Small intestine (tissue), 7 donors: ENCODE results near the gene LAMA4. TPM values are rescaled to one million over a fixed set of nuclear protein-coding genes. Genes with fewer than 3 reads are reported as not detected.

Experiments
- DNase-seq, 2 donors: peaks; one replicate each; pipeline versions ENCODE4 v3.0.0 to v3.0.0-alpha.2; 2013
- FAIRE-seq: peaks from 2 replicates; lab custom pipeline; 2012; peaks lifted over from hg19 to GRCh38; lab: Jason Lieb, UNC
- H3K27ac ChIP-seq, 3 donors: one replicate each; pipeline ENCODE4 v1.5.1; 2013; ENCODE audit warnings: low read length in 2 of 3, mild to moderate bottlenecking in 2 of 3, control low read depth in 1 of 3, inconsistent platforms in 1 of 3, low read depth in 1 of 3, moderate library complexity in 1 of 3
- H3K27me3 ChIP-seq, 3 donors: one replicate each; pipeline ENCODE4 v1.6.1; 2013; ENCODE audit warnings: low read length in 3 of 3, inconsistent platforms in 1 of 3; ENCODE audit not compliant: control insufficient read depth in 3 of 3, insufficient read depth in 3 of 3
- H3K36me3 ChIP-seq, 3 donors: one replicate each; pipeline ENCODE4 v1.6.1; 2013; ENCODE audit warnings: low read length in 3 of 3, inconsistent platforms in 1 of 3, low read depth in 1 of 3, mild to moderate bottlenecking in 1 of 3, moderate library complexity in 1 of 3; ENCODE audit not compliant: control insufficient read depth in 3 of 3, insufficient read depth in 2 of 3
- H3K4me1 ChIP-seq, 3 donors: one replicate each; pipeline ENCODE4 v1.6.1; 2013; ENCODE audit warnings: low read length in 2 of 3, inconsistent platforms in 1 of 3, low read depth in 1 of 3, mild to moderate bottlenecking in 1 of 3, moderate library complexity in 1 of 3; ENCODE audit not compliant: control insufficient read depth in 3 of 3, insufficient read depth in 2 of 3
- H3K4me3 ChIP-seq, 3 donors: one replicate each; pipeline ENCODE4 v1.5.1; 2013; ENCODE audit warnings: low read length in 3 of 3, control low read depth in 1 of 3, inconsistent platforms in 1 of 3, low read depth in 1 of 3, mild to moderate bottlenecking in 1 of 3, moderate library complexity in 1 of 3
- H3K9me3 ChIP-seq, 2 donors: one replicate each; pipeline ENCODE4 v1.6.1; 2013; ENCODE audit warnings: low read depth in 1 of 2, low read length in 1 of 2; ENCODE audit not compliant: control insufficient read depth in 2 of 2, insufficient read depth in 1 of 2
- WGBS, 3 donors: extraction: QIAGEN DNeasy Blood & Tissue Kit; methylation state at CpG; one replicate each; pipeline ENCODE4 v1.1.7; 2013; 5-methylcytosine and 5-hydroxymethylcytosine counted together
- polyA plus RNA-seq, 4 donors: library from polyadenylated mRNA; stranded (reverse) in 3 of 4; unstranded in 1 of 4; fragments of 200-250 nt in 3 of 4; fragments of 120-200 nt in 1 of 4; gene quantifications; one replicate each; pipeline versions ENCODE4 v1.2.1 to v1.2.3, GENCODE V29; 2013
- donor health status: healthy with polysubstance abuse.
- donor health status: control.
- donor health status: control.
- donor health status: Bipolar disorder and iron deficiency.
- donor health status: healthy.

LAMA4 gene
- polyA plus RNA-seq, 4 donors: 2.0 to 29.7 (median 9.1) TPM

DNA sequence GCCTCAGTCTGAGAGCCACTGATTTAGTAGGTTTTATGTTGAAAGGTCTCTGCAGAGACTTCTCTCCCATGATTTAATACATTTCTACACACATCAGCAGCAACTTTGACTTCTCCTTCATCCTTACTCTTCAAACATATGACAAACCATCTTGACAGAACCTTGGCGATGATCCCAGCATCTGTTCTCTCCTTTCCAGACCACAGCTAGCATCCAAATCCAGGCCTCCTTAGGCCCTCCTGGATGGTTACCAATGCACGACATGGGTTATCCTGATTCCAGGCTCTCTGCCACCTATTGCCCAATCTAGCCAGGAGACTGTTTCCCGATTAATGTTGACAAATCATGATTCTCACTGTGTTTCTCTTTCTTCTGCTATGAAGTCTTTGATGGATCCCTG lies 16.8 kb downstream of the LAMA4 start:
- FAIRE-seq: no peak
- no peak for DNase-seq
- Histone ChIP-seq H3K36me3 (no peaks in the 10 kb centered on the region), H3K4me1 (no peaks in the 10 kb centered on the region), H3K27ac (peak overlapping the region in 1 of 3 donors; percentile 70), H3K9me3 (no peaks in the 10 kb centered on the region), H3K27me3 (peaks cover 0 to 3% (median 0%) of the 10 kb centered on the region in 3 donors), H3K4me3 (no peak overlapping the region)
- 64 to 86% (median 80%) methylated on average over 3 of the region's 3 CpGs for WGBS, 3 donors

- no peaks in the 10 kb centered on the region for H3K9me3 ChIP-seq
- FAIRE-seq (no peak), DNase-seq (no peak)
- H3K36me3 ChIP-seq: no peaks in the 10 kb centered on the region
- peaks cover 0 to 3% (median 0%) of the 10 kb centered on the region in 3 donors for H3K27me3 ChIP-seq
- 61 to 73% (median 62%) methylated on average over 4 of the region's 4 CpGs for WGBS, 3 donors
- H3K27ac ChIP-seq: peak overlapping the region in 1 of 3 donors; percentile 70
- H3K4me3 ChIP-seq: no peak overlapping the region
- no peaks in the 10 kb centered on the region for H3K4me1 ChIP-seq
These were observed 17.3 kb downstream of the LAMA4 start for GRCh38 chr6:112237066-112237465.

DNA sequence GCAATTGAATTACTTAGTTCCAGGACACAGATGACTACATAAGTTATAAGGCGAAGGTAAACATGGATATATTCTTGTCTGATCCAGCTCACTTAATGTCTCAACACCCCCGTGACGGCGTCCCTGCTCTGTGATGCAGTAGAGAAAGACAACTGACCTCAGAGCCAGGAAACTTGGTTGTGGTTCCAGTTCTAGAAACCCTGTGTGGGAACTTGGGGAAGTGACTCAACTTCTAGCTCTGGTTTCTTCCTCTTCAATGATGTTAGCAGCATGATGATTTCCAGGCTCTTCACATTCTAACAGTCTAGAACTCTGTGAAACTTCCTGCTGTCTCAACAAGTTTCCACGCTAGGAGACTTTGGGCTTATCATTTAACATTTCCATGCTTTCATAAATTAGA lies 18.4 kb downstream of the LAMA4 start:
- peak overlapping the region in 1 of 3 donors; percentile 29 for H3K27ac ChIP-seq
- no peak for DNase-seq
- no peaks in the 10 kb centered on the region for H3K9me3 ChIP-seq
- WGBS, 3 donors: 60 to 76% (median 62%) methylated on average over 5 of the region's 5 CpGs
- FAIRE-seq: no peak
- H3K4me1 ChIP-seq: no peaks in the 10 kb centered on the region
- H3K27me3 ChIP-seq: peaks cover 0 to 3% (median 0%) of the 10 kb centered on the region in 3 donors
- H3K36me3 ChIP-seq: no peaks in the 10 kb centered on the region
- H3K4me3 ChIP-seq: no peak overlapping the region

DNA sequence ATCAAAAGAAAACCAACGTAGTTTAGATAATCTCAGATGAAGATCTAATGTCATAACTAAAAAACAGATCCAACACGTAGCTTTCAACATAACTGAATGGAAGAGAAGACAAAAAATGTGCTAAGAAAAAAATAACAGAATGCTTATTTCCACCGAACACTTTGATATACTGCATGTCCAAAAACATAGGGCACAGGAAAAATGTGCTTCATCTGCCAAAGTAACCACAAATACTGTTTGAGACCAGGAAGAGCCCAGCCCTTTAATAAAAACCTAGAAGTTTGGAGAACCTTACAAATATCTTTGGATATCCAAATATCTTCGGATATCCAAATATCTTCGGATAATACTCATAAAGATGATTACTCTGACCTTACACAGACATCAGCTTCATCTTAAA lies 19.8 kb downstream of the LAMA4 start:
- 48 to 67% (median 62%) methylated on average over 5 of the region's 5 CpGs for WGBS, 3 donors

DNA sequence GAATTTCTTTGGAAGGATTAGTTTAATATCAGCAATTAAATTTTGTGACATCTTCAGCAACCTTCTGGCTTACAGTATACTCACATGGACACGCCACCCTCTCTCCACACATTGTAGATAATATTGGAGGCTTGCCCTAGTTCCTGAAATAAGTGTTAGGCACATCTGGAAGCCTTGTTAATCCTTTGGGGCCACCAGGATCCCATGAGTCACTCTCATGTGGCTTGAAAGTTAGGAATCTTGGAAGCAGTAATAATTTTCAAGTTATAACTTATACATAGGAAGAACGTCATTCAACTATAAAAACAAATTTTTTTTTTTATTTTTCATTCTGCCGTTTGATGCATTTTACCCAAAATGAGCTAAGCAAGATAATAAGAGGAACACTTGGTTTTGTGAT lies 20.5 kb downstream of the LAMA4 start:
- DNase-seq (no peak), FAIRE-seq (no peak)
- 55 to 76% (median 75%) methylated on average over 3 of the region's 3 CpGs for WGBS, 3 donors
- Histone ChIP-seq H3K27me3 (peaks cover 0 to 3% (median 0%) of the 10 kb centered on the region in 3 donors), H3K36me3 (no peaks in the 10 kb centered on the region), H3K4me1 (no peaks in the 10 kb centered on the region), H3K4me3 (no peak overlapping the region), H3K27ac (peak overlapping the region in 2 of 3 donors; percentile 32 to 79), H3K9me3 (no peaks in the 10 kb centered on the region)

More for the DNA sequence above, 19.8 kb downstream of the LAMA4 start:
- DNase-seq (no peak), FAIRE-seq (no peak)
- H3K4me3 ChIP-seq: no peak overlapping the region
- H3K9me3 ChIP-seq: no peaks in the 10 kb centered on the region
- no peaks in the 10 kb centered on the region for H3K4me1 ChIP-seq
- peak overlapping the region in 1 of 3 donors; percentile 52 for H3K27ac ChIP-seq
- peaks cover 0 to 3% (median 0%) of the 10 kb centered on the region in 3 donors for H3K27me3 ChIP-seq
- H3K36me3 ChIP-seq: no peaks in the 10 kb centered on the region

DNA sequence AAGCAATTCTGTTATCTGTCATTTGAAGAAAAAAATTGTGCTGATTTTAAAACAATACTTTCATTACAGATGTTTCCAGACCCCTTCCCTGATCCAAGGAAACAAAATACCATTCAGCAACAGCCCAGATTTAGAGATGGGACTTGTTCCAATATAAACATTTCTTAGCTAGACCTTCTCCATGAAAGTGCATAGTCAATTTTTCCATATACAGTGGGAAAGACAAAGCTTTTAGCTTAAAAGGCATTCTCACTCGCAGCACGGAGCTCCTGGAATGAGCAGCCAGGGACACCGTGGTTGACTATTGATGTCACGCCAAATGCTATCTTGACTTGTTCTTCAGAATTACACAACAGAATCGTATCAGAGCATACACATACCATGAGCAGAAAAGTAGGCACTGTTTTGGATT lies 21.5 kb downstream of the LAMA4 start:
- H3K9me3 ChIP-seq: no peaks in the 10 kb centered on the region
- no peaks in the 10 kb centered on the region for H3K4me1 ChIP-seq
- H3K36me3 ChIP-seq: peaks cover 0 to 2% (median 0%) of the 10 kb centered on the region in 3 donors
- DNase-seq (no peak), FAIRE-seq (no peak)
- peaks cover 0 to 3% (median 0%) of the 10 kb centered on the region in 3 donors for H3K27me3 ChIP-seq
- WGBS, 3 donors: 54 to 74% (median 66%) methylated on average over 5 of the region's 5 CpGs
- H3K4me3 ChIP-seq: no peak overlapping the region
- peak overlapping the region in 2 of 3 donors; percentile 32 to 79 for H3K27ac ChIP-seq

DNA sequence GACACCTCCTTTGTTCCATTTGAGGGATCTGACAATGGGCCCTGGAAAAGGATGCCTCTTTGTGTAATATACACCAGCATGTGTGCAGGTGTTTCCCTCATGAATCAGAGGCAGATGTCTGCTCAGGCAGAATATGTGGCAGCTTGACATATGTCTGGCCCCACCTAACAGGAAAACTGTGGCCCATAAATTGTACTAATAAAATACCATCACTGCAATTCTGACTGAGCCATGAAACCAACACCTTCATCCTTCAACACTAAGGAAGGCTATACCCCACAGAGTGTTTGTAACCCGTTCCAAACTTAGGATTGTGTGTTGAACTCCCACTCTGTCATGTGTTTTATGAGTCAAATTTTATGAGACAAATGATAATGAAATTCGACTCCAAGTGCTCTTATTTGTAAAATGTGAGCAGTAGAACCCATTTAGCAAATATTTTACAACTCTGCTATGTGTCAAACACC lies 22.7 kb downstream of the LAMA4 start:
- DNase-seq (no peak), FAIRE-seq (no peak)
- Histone ChIP-seq H3K4me3 (no peak overlapping the region), H3K36me3 (peaks cover 0 to 2% (median 0%) of the 10 kb centered on the region in 3 donors), H3K9me3 (no peaks in the 10 kb centered on the region), H3K27ac (peak overlapping the region in 2 of 3 donors; percentile 11 to 28), H3K4me1 (no peaks in the 10 kb centered on the region), H3K27me3 (no peaks in the 10 kb centered on the region)
- 28 to 38% (median 31%) methylated on average over 2 of the region's 2 CpGs for WGBS, 3 donors

- no peaks in the 10 kb centered on the region for H3K9me3 ChIP-seq
- H3K27me3 ChIP-seq: no peaks in the 10 kb centered on the region
- peaks cover 0 to 2% (median 0%) of the 10 kb centered on the region in 3 donors for H3K36me3 ChIP-seq
- no peak for FAIRE-seq
- 42 to 85% (median 75%) methylated on average over 1 of the region's 1 CpG for WGBS, 3 donors
- no peak for DNase-seq
- H3K4me1 ChIP-seq: peaks cover 0 to 4% (median 0%) of the 10 kb centered on the region in 3 donors
- no peak overlapping the region for H3K4me3 ChIP-seq
- H3K27ac ChIP-seq: no peak overlapping the region
These were observed 23.2 kb downstream of the LAMA4 start for GRCh38 chr6:112231164-112231563.
